Lung (tissue), 12 donors: ENCODE results near the gene NOTCH4. TPM values are rescaled to one million over a fixed set of nuclear protein-coding genes. Genes with fewer than 3 reads are reported as not detected.

Experiments used
- ATAC-seq: fragments of 200-7000 bp; cut with Tn5 transposase; one replicate; pipeline ENCODE4 v1.9.1; 2020; ENCODE audit warnings: moderate number of reproducible peaks; ENCODE audit not compliant: insufficient read depth, low FRiP score
- DNase-seq, 3 donors: peaks; one replicate each; pipeline ENCODE4 v3.0.0-alpha.2; 2013 to 2017
- H3K27ac ChIP-seq, 2 donors: one replicate each; pipeline ENCODE4 v1.5.1; 2013; ENCODE audit warnings: mild to moderate bottlenecking in 2 of 2, moderate library complexity in 2 of 2, control low read depth in 1 of 2, inconsistent platforms in 1 of 2, low read depth in 1 of 2, low read length in 1 of 2
- H3K27me3 ChIP-seq, 3 donors: one replicate each; pipeline ENCODE4 v1.5.1; 2013; ENCODE audit warnings: low read length in 2 of 3; ENCODE audit not compliant: control insufficient read depth in 3 of 3, insufficient read depth in 3 of 3
- H3K36me3 ChIP-seq, 4 donors: one replicate each; pipeline ENCODE4 v1.5.1; 2013; ENCODE audit warnings: low read length in 4 of 4, mild to moderate bottlenecking in 1 of 4, moderate library complexity in 1 of 4; ENCODE audit not compliant: control insufficient read depth in 4 of 4, insufficient read depth in 4 of 4
- H3K4me1 ChIP-seq, 5 donors: one replicate each; pipeline ENCODE4 v1.5.1; 2013; ENCODE audit warnings: low read length in 5 of 5, mild to moderate bottlenecking in 2 of 5, moderate library complexity in 1 of 5; ENCODE audit not compliant: control insufficient read depth in 5 of 5, insufficient read depth in 5 of 5
- H3K4me3 ChIP-seq: one replicate; pipeline ENCODE4 v1.5.1; 2013; ENCODE audit warnings: mild to moderate bottlenecking, control low read depth, moderate library complexity
- H3K9ac ChIP-seq, 2 donors: one replicate each; pipeline ENCODE4 v1.5.1; 2013; ENCODE audit warnings: low read length in 2 of 2, control low read depth in 1 of 2; ENCODE audit not compliant: insufficient read depth in 1 of 2
- H3K9me3 ChIP-seq, 4 donors: one replicate each; pipeline ENCODE4 v1.5.1; 2013; ENCODE audit warnings: low read length in 3 of 4, mild to moderate bottlenecking in 1 of 4, moderate library complexity in 1 of 4; ENCODE audit not compliant: control insufficient read depth in 4 of 4, insufficient read depth in 3 of 4
- WGBS, 2 donors: extraction: QIAGEN DNeasy Blood & Tissue Kit; methylation state at CpG; one replicate each; pipeline ENCODE4 v1.1.7; 2013; 5-methylcytosine and 5-hydroxymethylcytosine counted together
- polyA plus RNA-seq, 2 donors: library from polyadenylated mRNA; stranded (reverse); fragments of 200-250 nt; gene quantifications; one replicate each; pipeline ENCODE4 v1.2.1, GENCODE V29; 2013
- total RNA-seq, 2 donors: library from RNA; depleted of rRNA in 1 of 2; stranded (reverse); fragments of >200 nt in 1 of 2; gene quantifications; one replicate each; pipeline ENCODE4 v1.2.1, GENCODE V29; 2014 to 2021
- TF ChIP-seq, protein P1 (sequence below): IDR thresholded peaks from 2 replicates; pipeline ENCODE4 v1.5.1; 2012; ENCODE audit warnings: mild to moderate bottlenecking; ENCODE audit errors: control extremely low read depth, extremely low read depth
- donor health status: control.
- donor health status: control.
- donor health status: Bipolar disorder and iron deficiency.
- donor health status: healthy.
- donor health status: DM: yes; HTN: yes; CAD: no.

Gene NOTCH4
- total and polyA plus RNA-seq, 4 donors = 38.8 to 54.6 (median 43.2) TPM

DNA sequence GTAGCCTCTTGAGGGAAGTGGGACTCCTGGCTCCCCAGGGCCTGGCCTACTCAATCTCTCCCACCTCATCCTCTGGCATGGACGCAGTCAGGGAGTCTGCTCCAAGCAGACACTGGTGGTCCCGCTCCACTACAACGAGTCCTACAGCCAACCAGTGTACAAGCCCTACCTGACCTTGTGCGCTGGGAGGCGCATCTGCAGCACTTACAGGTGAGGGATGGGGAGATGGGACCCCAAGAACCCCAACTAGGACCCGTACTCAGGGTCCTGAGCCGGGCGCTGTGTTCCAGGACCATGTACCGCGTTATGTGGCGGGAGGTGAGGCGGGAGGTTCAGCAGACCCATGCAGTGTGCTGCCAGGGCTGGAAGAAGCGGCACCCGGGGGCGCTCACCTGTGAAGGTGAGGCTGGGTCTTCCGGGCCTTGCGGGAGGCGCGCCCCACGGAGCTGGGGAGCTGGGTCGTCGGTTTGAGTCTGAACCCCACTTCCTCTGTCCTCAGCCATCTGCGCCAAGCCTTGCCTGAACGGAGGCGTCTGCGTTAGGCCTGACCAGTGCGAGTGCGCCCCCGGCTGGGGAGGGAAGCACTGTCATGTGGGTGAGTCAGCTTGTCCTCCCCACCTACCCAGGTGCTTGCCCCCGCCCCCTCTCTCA is 57.3 kb downstream of the NOTCH4 start:
- Histone ChIP-seq H3K27me3 (peaks cover 0 to 4% (median 0%) of the 10 kb centered on the region in 3 donors), H3K9ac (no peak overlapping the region), H3K27ac (no peak overlapping the region), H3K36me3 (peaks cover 3 to 33% (median 21%) of the 10 kb centered on the region in 4 donors), H3K9me3 (no peaks in the 10 kb centered on the region), H3K4me1 (peaks cover 0 to 1% (median 0%) of the 10 kb centered on the region in 5 donors), H3K4me3 (no peak overlapping the region)
- TF ChIP-seq, protein P1, sequence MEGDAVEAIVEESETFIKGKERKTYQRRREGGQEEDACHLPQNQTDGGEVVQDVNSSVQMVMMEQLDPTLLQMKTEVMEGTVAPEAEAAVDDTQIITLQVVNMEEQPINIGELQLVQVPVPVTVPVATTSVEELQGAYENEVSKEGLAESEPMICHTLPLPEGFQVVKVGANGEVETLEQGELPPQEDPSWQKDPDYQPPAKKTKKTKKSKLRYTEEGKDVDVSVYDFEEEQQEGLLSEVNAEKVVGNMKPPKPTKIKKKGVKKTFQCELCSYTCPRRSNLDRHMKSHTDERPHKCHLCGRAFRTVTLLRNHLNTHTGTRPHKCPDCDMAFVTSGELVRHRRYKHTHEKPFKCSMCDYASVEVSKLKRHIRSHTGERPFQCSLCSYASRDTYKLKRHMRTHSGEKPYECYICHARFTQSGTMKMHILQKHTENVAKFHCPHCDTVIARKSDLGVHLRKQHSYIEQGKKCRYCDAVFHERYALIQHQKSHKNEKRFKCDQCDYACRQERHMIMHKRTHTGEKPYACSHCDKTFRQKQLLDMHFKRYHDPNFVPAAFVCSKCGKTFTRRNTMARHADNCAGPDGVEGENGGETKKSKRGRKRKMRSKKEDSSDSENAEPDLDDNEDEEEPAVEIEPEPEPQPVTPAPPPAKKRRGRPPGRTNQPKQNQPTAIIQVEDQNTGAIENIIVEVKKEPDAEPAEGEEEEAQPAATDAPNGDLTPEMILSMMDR = no peak
- ATAC-seq = no peak
- DNase-seq = no peak
- 88% methylated on average over 30 of the region's 30 CpGs for WGBS, 2 donors

DNA sequence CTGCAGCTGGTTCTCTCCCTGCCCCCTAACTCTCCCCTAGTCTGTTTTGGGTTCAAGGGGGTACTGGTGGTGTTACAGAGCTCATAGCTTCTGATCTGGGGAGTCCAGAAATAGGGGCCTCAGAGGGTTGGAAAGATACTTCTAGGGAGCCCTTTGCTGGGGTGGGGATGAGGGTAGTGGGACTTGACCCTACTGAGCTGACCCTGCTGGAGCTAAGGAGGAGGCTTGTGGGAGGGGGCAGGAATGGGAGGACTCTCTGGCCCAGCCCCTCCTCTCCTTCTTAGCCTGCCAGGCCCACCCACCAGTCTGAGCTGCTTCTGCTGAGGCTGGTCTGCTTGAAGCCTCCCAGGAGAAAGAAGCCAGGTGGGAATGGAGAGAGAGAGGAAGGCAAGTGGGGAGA is 59.6 kb downstream of the NOTCH4 start, which contains the start of gene EGFL8:
Gene EGFL8, plus strand, starts transcription at position 301 of the 400 bp plus-strand sequence. CDS start 1,571 bp downstream, outside the sequence.
- Histone ChIP-seq H3K27me3 (peaks cover 0 to 4% (median 0%) of the 10 kb centered on the region in 3 donors), H3K27ac (peak within 1 kb of the TSS in 1 of 2 donors; percentile 68), H3K4me3 (no peak within 1 kb of the TSS), H3K36me3 (peaks cover 2 to 22% (median 3%) of the 10 kb centered on the region in 4 donors), H3K9ac (no peak within 1 kb of the TSS), H3K4me1 (peaks cover 0 to 1% (median 0%) of the 10 kb centered on the region in 5 donors), H3K9me3 (no peaks in the 10 kb centered on the region)
- TF ChIP-seq, protein P1 = no peak
- no peak for ATAC-seq
- no peak for DNase-seq

DNA sequence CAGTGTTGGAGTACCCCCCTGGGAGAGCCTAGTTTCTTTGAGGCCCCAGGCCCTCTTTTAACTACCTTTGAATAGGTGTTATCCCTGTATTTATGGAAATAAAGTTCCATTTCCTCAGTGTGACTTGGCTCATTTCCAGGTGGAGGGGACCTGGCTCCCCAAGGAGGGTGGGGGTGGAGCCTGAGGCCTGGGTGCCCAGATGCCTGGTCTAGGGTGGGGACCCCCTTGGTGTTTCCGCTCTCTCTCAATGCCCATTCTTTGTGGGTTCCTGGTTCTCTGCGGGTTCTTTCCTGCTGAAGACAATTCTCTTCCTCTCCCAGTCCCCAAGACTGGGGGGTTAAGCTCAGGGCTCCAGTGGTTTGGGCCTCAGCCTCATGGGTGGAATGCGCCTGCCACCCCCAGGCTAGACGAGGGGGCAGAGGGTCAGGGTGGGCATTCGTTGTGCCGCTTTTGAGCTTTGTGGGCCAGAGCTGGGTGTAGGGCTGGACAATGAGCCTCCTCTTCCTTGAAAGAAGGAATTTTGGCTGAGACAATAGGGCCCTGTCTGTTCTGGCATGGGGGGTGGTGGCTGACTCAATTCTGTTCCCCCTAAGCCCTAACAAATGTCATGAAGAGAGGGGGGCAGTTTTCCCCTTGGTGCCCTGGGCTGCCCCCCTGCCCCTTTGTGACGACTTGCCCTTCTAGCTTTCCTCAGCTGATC is 60.2 kb downstream of the NOTCH4 start:
- Histone ChIP-seq H3K9me3 (no peaks in the 10 kb centered on the region), H3K9ac (no peak overlapping the region), H3K4me1 (peaks cover 0 to 1% (median 0%) of the 10 kb centered on the region in 5 donors), H3K27me3 (peaks cover 0 to 7% (median 0%) of the 10 kb centered on the region in 3 donors), H3K4me3 (no peak overlapping the region), H3K27ac (peak overlapping the region in 1 of 2 donors; percentile 68), H3K36me3 (peaks cover 2 to 21% (median 4%) of the 10 kb centered on the region in 4 donors)
- no peak for ATAC-seq
- 73 to 77% methylated on average over 7 of the region's 7 CpGs for WGBS, 2 donors
- no peak for DNase-seq
- TF ChIP-seq, protein P1 = no peak
